Peyer's patch (tissue), 4 donors: ENCODE data around the gene SMIM29.

ENCODE experiments used
- CTCF ChIP-seq, 6 experiments: fragments of 450-650 bp in 4 of 6; fragments of 200-600 bp in 2 of 6; sonication (generic) in 1 of 6; IDR thresholded peaks; one replicate each; pipeline ENCODE4 v1.5.1; 2017 to 2019; ENCODE audit warnings: antibody characterized with exemption in 6 of 6, mild to moderate bottlenecking in 3 of 6, moderate library complexity in 1 of 6
- POLR2A ChIP-seq, 2 donors: fragments of 450-650 bp; IDR thresholded peaks; one replicate each; pipeline ENCODE4 v1.5.1; 2017; ENCODE audit warnings: antibody characterized with exemption in 2 of 2, mild to moderate bottlenecking in 2 of 2, moderate library complexity in 2 of 2

- TF ChIP-seq CTCF (IDR thresholded peaks at IDR 0.05) (no peak), POLR2A (IDR thresholded peaks at IDR 0.05) (no peak)
Observed at GRCh38 chr6:34200340-34200971, 48.4 kb downstream of the SMIM29 start.
